GM21717 (cell line): Measurements from ENCODE around the gene NCF4.

ENCODE experiments used
- ATAC-seq: cut with Tn5 transposase; IDR thresholded peaks from one replicate; pipeline ENCODE4 v1.9.1; 2021; ENCODE audit warnings: mild to moderate bottlenecking, moderate library complexity; ENCODE audit not compliant: unreplicated experiment

The NCF4 gene

DNA sequence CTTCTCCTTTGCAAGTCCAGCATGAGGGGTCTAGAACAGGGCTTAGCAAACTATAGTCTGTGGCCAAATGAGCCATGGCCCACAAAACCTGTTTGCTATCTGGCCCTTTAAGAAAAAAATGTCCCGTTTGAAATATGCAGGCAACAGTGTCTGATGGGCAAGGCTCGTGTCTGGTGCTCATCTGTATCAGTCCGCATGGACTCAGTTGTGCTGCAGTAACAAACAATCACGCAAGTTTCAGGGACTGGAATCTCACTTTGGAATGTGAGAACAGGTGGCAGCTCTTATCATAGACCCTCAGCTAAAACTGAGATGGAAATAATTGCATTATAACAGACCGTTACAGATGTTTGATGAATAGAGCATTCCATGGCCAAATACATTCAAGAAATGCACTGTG is 24.9 kb upstream of the NCF4 start:
- no peak for ATAC-seq

DNA sequence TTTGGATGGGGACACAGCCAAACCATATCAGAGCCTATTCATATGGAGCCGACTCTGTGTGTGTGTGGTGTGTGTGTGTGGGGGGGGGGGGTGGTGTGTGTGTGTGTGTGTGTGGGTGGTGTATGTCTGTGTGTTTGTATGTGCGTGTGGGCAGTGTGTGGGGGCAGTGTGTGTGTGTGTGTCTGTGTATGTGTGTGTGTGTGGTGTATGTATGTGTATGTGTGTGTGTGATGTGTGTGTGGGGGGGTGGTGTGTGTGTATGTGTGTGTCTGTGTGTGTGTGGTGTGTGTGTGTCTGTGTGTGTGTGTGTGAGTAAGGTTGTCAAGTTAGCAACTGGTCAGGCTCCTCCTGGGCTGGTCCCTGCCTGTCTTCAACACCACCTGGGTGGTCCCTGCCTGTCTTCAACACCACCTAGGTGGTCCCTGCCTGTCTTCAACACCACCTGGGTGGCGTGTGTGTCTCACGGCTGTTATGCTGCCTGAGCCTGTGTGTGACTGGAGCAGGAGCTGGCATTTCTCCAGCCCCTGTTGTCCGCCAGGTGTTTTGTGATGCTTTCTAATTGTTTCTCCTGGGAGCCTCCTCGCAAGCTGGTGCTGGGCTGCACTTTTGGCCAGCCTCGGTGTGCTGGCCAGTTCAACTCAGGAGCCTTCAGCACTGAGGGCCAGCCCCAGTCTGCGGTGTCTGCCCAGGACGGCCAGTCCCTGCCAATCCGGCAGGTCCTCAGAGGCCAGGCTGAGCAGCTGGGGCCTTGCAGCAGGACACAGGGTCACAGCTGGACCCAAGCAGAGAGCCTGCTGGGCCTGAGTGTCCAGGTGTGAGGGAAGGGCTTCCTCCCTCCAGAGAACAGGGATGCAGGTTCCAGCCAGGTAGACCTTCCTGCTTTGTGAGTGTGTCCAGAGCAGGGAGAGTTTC is 22.4 kb upstream of the NCF4 start:
- ATAC-seq = no peak

DNA sequence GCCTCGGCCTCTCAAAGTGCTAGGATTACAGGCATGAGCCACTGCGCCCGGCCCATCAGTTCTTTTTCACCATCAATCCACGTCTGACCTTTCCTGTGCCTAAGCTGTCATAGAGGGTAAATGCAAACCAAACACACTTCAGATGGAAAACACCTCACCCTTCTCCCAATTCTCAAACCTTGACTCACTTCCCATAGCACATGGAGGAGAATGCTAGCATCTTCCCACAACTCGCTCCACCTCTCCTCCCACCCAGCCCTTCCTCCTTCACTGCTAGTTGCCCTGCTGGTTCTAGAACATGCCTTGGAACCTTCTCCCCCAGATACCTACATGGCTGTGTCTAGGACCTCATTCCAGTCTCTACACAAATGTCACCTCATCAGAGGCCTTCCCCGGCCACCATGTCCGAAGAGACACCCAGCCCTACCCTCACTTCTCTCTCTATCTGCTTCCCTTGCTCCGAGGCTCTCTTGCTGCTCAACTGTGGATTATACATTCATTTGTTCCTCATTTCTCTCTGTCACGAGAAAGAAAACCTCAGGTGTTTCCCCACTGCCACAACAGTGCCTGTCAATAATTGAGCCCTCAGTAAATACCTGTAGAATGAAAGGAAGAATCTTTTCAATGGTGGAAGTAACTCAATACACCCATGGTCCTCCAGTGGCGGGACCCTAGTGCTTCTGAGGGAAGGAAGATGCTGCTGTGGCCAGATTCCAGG is 21.3 kb upstream of the NCF4 start:
- ATAC-seq = no peak

DNA sequence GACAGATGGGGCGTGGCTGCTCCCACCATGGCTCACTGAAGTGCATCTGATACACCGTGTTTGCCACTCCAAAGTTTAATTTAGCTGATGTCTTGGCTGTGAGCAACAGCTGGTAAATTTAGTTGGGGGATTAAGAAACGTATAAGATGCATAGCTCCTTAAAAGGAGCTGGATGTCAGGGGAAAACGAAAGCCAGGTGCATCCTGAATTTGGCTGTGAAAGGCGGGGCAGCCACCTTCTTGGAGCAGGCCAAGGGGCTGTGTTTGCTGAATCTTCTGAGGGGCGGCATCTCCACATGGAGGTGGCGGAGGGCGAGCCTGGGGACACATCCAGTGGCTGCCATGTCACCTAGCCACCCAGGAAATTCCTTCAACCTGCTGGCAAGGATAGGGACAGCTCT is 20.7 kb upstream of the NCF4 start:
- no peak for ATAC-seq

DNA sequence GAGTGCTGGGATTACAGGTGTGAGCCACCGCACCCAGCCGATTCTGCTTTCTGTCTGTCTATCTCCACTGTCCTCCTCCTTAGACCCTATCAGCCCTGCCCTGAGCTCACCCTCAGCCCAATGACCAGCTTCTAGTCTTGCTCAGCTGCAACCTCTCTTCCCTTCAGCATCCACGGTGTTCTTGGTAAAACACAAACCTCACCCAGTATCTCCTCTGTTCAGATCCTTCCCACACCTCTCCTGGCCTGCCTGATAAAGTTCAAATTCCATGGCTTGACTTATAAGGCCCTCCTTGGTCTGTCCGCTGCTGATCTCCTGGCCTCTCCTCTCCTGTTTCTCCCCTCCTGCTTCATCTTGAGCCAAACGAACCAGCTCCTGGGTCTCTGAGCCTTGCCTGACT is 14.5 kb upstream of the NCF4 start:
- ATAC-seq = no peak

DNA sequence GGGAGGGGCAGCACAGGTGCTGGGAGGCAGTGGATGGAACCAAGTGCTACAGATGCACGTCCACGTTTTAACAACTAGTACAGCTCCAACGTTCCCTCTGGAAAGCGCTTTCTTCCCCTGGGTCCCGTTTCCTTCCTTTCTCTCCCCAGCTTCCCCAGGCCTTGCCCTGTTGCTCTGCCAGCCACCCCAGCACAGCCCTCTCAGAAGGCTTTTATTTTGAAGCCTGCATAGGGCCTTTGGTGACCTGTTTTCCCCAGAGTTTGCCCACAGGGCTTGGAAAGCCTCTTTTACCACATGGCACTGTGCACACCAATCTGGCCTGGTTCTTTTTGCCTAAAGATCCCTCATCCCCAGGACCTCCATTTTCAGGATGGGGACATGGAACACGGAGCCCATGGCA is 13.9 kb upstream of the NCF4 start:
- no peak for ATAC-seq

DNA sequence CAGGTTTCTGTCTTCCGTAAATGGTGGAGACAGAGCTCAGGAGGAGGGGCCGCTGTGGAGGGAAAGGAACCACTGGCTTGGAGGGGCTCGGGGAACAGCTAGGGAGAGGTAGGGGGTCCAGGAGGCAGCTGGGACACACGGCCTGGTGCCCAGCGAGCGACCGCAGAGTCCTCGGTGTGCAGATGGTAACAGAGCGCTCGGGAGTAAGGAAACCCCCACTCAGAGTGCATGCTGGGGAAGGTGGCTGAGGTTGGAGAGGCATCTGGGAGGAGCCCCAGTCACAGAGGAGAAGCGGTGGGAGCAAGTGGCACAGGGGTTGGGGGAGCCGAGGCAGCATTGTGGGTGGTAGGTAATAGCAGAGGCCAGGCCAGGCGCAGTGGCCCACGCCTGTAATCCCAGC is 10.8 kb upstream of the NCF4 start:
- no peak for ATAC-seq

DNA sequence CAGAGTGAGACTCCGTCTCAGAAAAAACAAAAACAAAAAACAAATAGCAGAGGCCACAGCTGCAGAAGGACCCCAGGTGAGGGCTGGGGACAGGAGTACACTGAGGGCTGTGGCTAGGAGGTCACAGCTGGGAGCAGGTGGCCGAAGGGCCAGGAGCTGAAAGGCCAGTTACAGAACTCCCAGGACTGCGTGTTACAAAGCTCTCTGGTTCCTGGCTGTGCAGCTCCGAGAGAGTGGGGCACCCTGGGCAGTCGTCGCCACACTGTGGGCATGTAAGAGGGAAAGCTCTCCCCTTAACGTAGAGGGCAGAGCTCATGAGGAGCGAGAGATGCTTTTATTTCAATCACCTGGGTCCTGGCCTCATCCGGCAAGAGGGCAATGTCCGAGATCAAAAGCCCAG is 10.1 kb upstream of the NCF4 start:
- no peak for ATAC-seq

DNA sequence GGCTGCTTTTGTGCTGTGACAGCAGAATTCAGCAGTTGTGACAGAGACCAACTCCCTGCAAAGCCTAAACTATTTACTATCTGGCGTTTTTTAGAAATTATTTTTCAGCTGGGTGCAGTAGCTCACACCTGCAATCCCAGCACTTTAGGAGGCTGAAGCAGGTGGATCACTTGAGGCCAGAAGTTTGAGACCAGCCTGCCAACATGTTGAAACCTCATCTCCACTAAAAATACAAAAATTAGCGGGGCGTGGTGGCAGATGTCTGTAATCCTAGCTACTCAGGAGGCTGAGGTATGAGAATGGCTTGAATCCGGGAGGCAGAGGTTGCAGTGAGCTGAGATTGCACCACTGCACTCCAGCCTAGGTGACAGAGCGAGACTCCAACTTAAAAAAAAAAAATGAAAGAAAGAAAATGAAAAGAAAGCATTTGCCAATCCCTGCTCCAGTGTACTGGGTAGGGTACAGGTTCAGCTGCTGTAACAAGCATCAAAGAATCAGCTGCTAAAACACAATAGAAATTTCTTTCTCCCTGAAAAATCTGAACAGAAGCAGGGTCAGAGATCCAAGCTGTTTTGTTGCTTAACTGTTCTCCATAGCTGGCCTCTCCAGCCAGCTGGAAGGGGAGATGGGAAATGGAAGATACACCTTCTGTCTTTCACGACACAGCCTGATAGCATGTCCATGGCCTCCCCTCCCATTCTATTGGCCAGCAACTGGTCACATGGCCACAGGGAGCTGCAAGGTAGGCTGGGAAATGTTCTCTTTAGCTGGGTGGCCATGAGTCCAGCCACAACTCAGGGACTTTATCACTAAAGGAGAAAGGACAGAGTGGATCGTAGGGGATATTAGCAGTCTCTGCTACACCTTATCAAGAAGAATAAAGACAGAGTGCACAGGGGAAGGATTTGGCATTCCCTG is 8.5 kb upstream of the NCF4 start:
- no peak for ATAC-seq

DNA sequence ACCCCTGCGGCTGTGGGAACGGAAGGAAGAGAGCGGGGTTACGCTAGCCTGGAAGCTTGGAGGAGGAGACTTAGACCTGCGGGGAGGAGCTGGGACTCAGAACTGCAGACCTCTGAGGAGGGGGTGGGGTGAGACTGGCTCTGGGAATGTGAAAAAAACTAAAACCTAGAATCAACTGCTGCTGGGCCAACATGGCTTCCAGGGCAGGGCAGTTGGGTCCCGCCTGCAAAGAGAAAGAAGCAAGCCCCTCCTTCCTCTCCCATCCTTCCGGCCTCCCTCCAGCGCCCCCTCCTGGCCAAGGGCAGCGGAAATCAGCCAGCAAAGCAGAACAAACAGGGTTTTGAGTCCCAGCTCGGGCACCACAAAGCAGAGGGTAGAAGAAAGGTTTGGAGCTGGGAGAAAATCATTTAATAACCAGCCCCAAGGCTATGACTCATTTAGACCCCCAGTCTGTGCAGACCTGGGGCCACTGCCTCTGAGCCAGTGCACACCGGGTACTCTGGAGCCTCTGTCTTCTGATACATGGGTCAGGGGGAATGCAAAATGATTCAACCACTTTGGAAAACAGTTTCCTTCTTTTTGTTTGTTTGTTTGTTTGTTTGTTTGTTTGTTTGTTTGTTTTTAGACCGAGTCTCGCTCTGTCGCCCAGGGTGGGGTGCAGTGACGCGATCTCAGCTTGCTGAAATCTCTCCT is 7.3 kb upstream of the NCF4 start:
- no peak for ATAC-seq

DNA sequence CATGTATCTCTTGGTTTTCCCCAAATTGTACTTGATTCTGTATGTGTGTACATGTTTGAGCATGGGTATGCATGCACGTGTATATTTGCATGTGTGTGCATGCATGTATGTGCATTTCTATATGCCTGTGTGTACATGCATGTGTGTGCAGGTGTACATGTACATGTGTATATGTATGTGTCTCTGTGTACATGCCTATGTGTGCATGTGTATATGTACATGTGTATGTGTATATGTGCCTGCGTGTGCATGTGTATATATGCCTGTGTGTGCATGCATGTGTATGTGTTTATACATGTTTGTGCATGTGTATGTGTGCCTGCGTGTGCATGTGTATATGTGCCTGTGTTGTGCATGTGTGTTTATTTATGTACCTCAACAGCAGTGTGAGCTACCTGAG is 5.3 kb upstream of the NCF4 start:
- no peak for ATAC-seq

DNA sequence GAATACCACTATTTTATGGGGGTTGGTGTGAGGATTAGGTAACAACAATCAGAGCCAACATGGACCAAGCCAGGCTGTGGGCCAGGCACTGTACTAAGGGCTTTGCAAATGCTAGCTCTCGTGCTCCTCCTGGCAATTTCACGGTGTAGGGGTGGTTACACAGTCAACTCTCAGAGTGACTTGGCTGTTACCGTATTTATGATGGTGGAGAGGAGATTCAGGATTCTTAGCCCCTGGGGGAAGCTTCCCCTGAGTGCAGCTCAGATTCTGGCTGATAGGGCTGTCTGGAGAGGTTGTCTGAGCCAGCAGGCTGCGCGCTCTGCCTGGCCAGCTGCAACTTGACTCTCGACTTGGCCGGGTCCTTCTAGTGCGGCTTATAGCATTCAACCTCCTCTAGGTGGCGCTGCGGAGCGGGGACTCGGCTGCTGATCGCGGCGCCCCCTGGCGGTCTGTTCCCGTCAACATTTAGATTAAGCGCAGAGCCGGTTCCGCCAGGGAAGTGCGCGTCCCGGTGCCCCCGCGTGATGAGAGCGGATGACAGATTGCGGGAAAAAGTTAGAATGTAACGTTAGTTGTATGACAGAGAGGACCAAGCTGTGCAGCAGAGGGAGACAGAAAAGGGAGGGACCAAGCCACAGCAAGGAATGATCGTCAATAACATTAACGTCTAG is 4.5 kb upstream of the NCF4 start:
- no peak for ATAC-seq

DNA sequence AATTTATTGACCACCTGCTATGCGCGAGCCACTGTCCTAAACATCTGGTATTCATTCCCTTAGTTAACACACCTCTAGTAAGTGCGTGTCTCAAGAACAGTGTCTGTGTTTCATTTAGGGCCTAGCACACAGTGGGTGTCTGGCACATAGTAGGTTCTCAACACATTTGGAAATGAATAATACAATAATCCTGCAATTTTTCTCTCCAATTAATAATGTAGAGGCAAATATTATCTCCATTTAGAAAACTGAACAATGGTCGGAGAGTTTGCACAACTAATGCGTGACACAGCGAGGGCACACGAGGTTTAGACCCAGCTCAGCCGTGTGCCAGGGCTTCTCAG is 4.0 kb upstream of the NCF4 start:
- ATAC-seq = no peak

DNA sequence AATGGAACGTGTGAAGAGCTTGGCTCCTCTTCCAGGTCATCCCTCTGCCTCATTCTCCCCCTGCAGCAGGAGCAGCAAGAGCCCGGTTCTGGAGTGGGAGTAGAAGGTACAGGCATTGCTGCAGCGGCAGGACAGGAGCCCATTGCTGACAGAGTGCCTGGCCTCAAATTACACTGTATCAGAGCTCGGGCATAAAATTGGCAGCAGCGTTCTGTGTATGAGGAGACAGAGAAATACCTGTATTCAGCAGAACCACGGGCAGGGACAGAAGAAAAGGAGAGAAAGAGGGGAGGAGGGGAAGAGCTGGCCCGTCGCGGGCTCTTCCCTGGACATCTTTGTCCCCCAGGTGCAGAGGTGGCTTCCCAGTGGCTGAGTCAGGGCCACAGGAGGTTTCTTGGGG is 2.6 kb upstream of the NCF4 start:
- ATAC-seq = no peak

DNA sequence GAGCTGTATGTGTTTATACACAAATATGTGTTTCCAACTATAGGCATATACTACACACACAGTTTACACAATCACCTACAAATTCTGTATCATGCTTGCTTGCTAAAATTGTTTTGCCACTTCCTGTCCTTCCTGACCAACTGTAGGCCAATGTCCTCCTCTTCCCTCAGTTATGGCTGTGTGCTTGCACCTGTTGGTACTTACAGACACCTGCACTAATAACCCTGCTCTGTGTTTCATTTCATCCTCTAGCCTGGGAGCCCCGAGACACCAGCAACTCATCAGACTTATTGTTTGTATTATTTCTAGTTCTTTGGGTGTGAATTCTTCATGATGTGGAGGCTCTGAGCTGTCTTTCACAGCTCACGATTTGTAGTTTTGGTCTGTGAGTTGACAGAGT is 1.8 kb upstream of the NCF4 start:
- ATAC-seq = no peak

DNA sequence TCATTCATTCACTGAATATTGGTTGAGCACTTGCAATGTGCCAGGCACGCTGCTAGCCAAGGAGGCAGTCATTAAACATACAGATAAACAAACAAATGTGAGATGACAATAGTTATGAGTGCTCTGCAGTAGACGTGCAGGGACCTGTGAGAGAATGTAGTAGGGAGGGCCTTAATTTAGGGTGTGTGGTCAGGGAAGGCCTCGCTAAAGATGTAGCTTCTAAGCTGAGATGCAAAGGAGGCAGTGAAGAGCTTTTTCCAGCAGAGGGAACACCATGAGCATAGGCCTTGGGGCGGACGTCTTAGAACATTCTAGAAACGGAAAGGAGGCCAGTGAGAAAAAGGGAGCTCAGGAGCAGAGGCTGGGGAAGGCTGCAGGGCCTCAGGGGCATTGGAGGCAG is 789 bp upstream of the NCF4 start:
- no peak for ATAC-seq

DNA sequence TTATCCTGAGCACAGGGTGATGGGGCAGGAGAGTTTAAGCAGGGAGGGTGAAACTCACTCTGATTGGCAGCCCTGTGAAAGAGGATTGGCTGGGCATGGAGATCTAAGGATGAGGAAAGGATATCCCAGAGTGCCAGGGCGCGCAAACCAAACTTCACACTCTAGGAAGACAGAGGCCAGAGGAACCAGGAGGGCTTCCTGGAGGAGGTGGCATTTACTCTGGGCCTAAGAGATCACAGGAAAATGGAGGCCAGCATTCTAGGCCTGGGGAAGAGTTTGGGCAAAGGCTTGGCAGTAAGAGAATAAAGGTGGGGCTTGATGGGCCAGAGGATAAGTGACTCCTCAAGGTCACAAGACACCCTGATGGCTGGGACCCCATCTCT is 377 bp upstream of the NCF4 start:
- ATAC-seq = no peak

DNA sequence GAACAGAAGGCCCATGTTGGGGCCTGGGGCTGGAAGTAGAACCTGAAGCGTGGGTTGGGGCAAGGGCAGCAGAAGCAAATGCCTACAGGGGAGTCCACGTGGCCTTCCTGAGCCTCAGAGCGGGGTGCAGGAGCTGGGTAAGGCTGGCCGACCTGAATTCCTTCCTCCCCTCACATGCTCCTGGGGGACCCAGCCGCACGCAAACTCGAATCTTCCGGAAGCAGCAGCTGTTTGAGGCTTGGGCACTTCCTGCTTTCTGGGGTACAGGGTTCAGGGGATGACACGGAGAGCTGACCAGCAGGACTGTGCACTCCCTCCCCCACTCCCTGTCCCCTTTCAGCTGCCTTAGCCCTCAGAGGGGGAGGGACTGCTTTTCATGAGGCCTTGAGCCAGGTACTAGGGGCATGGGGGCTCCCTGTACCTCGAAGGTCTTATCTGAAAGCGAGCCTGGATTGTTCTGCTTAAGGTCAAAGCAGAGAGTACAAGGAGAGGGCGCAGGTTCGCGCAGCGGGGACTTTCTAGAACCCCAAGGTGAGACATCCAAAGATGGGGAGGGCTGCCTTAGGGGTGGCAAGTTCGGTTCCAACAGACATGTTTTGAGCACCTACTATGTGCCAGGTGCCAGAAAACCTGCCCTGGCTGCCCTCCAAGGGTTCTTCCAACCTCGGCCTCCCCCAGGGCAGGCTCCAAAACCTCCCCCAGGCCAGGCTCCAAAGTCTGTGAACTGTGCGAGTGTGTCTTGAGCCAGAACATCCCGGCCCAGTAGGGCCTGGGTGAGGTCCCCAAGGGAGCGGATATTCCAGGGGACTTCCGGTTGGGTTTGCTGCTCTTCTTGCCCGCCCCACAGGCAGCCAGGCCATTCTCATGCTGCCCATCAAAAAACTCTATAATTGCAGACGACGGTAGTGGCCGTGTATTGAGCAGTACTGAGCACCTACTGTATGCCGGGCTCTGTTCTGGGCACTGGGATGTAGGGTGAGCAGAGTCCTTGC is 1.7 kb downstream of the NCF4 start:
- no peak for ATAC-seq

DNA sequence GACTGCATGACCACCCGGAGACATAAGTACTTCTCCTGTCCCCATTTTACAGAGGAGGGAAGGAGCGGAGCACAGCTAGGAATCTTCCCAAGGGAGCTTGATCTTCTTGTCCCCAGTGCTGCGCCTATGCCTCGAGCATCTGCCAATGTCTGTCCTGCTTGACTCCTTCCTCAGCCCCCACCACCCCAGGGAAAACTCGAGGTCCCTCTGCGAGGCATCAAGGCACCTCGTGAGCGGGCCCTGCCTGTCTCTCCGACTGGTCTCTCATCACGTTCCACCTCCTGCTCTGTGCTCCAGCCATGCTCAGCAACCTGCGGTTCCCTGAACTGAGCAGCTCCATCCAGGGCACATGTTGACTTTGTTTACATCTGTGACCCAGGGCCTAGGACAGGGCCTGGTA is 2.5 kb downstream of the NCF4 start:
- no peak for ATAC-seq
